Inflammatory macrophage treated with lipopolysaccharide for 1 hour (primary cell): ENCODE measurements around the gene LRRD1.
A peak's percentile ranks its signal among the peaks of the same experiment; 100 is the strongest.
"Not testable (repeated sequence)": the region's sequence is repeated elsewhere in the genome, so short reads cannot be mapped to it uniquely, and the experiment has no call there.

ENCODE experiments used
- DNase-seq, 2 donors: peaks; one replicate each; pipeline ENCODE4 v3.0.0-alpha.2; 2020 to 2022

Gene LRRD1

GRCh38 chr7:92137557-92137956, 41.4 kb downstream of the LRRD1 start:
- no peak for DNase-seq

GRCh38 chr7:92135052-92135889, 43.7 kb downstream of the LRRD1 start:
- DNase-seq = no peak

GRCh38 chr7:92134271-92135051, 44.5 kb downstream of the LRRD1 start, which contains the start of gene CYP51A1:
Gene CYP51A1, minus strand, starts transcription at chr7:92134477. Its CDS starts 113 bp downstream, at chr7:92134364.
- DNase-seq = peak; percentile 84 to 97

- DNase-seq = peak; percentile 59
Observed at GRCh38 chr7:92133737-92134270, 45.1 kb downstream of the LRRD1 start.

- no peak for DNase-seq
Observed at GRCh38 chr7:92133133-92133736, 45.7 kb downstream of the LRRD1 start.

DNA sequence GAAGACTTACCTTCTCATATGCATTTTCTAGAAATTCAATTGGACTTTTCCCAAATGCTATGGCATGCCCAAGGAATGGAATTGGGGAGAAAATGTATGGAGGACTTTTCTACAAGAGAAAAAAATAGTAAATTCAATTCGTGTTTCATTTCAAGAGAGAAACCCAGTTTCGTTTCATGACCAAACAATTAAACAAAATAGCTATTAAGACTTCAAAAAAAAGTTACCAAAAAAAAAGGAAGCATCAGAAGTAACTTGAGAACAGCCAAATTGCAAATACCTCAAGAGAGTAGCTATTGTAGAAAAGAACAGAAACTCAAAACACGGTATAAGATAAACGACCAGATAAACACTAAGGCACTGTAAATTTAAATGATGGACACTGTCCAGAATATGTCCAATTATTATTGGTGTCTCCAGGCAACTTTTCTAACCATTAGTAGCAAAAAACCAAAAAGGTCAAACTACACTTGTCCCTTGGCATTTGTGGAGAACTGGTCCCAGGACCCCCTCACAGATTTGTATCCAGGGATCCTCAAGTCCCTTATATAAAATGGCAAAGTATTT, 47.1 kb downstream of the LRRD1 start:
- no peak for DNase-seq

- no peak for DNase-seq
Observed at GRCh38 chr7:92131093-92131492, 47.8 kb downstream of the LRRD1 start.

DNA sequence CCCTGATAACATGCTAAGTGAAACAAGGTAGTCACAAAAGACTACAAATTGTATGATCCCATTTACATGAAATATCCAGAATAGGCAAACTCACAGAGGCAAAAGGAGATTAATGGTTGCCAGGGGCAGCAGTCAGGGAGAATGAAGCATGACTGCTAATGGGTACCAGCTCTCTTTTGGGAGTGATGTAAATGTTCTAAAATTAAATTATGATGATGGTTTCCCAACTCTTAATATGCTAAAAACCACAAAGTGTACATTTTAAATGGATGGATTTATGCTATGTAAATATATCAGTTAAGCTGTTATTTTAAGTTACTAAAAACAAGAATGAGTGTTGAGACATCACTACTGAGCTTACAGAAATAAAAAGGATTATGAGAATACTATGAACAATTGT, 57.3 kb downstream of the LRRD1 start:
- no peak for DNase-seq

DNA sequence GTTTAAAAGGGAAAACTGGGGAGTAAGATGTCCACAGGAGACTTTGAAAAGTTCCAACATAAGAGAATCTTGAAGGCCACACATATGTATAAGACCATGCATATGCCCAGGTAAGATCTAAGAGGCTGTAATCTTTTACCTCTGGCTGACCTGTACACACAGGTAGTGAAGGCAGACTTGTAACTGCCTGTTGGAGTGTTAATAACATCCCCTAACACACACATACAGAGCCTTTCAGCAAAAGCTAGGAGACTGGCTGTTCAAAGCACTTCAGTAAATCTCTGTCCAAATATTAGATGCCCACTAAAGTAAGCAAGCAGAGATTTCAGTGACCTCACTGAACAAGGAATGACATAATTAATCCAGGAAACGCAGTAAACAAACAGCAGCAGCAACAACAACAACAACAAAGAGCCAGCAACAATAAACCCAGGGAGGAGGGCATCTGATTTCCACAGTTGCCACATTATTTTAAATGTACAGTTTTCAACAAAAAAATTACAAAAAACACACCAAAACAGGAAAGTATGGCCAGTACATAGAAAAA, 59.7 kb downstream of the LRRD1 start:
- no peak for DNase-seq

GRCh38 chr7:92116949-92117348, 62.0 kb downstream of the LRRD1 start:
- no peak for DNase-seq

DNA sequence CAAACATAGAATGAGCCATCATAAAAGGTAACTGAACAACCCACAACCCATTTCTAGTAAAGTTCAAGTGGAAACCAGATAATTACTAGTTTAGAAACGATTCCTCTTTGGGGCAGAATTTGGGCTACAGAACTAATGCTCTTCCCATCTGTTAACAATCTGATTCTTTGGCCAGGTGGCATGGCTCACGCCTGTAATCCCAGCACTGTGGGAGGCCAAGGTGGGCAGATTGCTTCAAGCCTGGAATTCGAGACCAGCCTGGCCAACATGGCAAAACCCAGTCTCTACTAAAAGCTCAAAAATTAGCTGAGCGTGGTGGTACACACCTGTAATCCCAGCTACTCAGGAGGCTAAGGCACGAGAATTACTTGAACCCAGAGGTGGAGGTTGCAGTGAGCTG, 63.1 kb downstream of the LRRD1 start:
- DNase-seq = no peak

GRCh38 chr7:92110857-92111256, 68.1 kb downstream of the LRRD1 start:
- no peak for DNase-seq

GRCh38 chr7:92108821-92109220, 70.1 kb downstream of the LRRD1 start:
- no peak for DNase-seq

GRCh38 chr7:92102862-92103261, 76.1 kb downstream of the LRRD1 start:
- DNase-seq = not testable (repeated sequence)

- DNase-seq = no peak
Observed at GRCh38 chr7:92100534-92100933, 78.4 kb downstream of the LRRD1 start.

GRCh38 chr7:92095380-92095779, 83.6 kb downstream of the LRRD1 start:
- DNase-seq = peak; percentile 14 to 19
